ENCODE data around the gene GPAM. TPM values are rescaled to one million over a fixed set of nuclear protein-coding genes. Genes with fewer than 3 reads are reported as not detected.

Gene GPAM
- 5.8 and 6.6 TPM in 2 replicates for total RNA-seq

GRCh38 chr10:112183329-112184051 is at the start of gene GPAM:
TSS of gene GPAM (minus strand) at chr10:112183765. CDS start at chr10:112181784, 1,981 bp downstream.

Other genes starting within 250 kb of the GPAM start
- not detected in 2 replicates for gene TECTB, start 99.6 kb upstream of the GPAM start, total RNA-seq
- 0.30 and 0.84 TPM in 2 replicates for gene ACSL5, start 190.4 kb upstream of the GPAM start, total RNA-seq

Data from bronchus fibroblast of lung (primary cell).